GM12878 (cell line): Measurements from ENCODE around the gene LIX1L. TPM values are rescaled to one million over a fixed set of nuclear protein-coding genes. Genes with fewer than 3 reads are reported as not detected.

ENCODE experiments used
- ATAC-seq: fragments of 200-7000 bp; cut with Tn5 transposase; 3 replicates; pipeline ENCODE4 v1.9.1; 2020; ENCODE audit warnings: mild to moderate bottlenecking, moderate library complexity
- BruUV-seq: library from RNA; stranded (reverse); fragments of 400-500 nt; replicated peaks from 2 replicates; lab custom pipeline; 2021; lab: Mats Ljungman, UMichigan
- CTCF ChIA-PET: fragments of 300-600 bp; sonication (Branson Sonifier 250); formaldehyde crosslinking; extraction: SDS; loops from one replicate; lab custom pipeline; 2021; ENCODE audit warnings: inconsistent platforms; lab: Yijun Ruan, JAX
- POLR2A ChIA-PET: fragments of 350-600 bp; formaldehyde crosslinking; extraction: SDS; loops from one replicate; lab custom pipeline; 2021; ENCODE audit warnings: inconsistent platforms; lab: Charles Lee
- RAD21 ChIA-PET: fragments of 300-600 bp; sonication (Branson Sonifier 250); formaldehyde crosslinking; loops from one replicate; lab custom pipeline; 2023; ENCODE audit warnings: antibody characterized with exemption; ENCODE audit not compliant: unreplicated experiment; lab: Charles Lee
- SMC1A ChIA-PET: fragments of 300-600 bp; sonication (Branson Sonifier 250); formaldehyde crosslinking; loops from one replicate; lab custom pipeline; 2023; ENCODE audit not compliant: unreplicated experiment, uncharacterized antibody; lab: Charles Lee
- DNase-seq: peaks from one replicate; pipeline ENCODE4 v3.0.0-alpha.2; 2011; ENCODE audit warnings: low read depth, low spot score
- FAIRE-seq: peaks from 3 replicates; lab custom pipeline; 2011; peaks lifted over from hg19 to GRCh38; lab: Jason Lieb, UNC
- H2AFZ ChIP-seq: 2 replicates; pipeline ENCODE4 v1.6.0; 2011; ENCODE audit warnings: low read depth, low read length, control low read depth; ENCODE audit not compliant: control insufficient read depth
- H3K27ac ChIP-seq: 2 replicates; pipeline ENCODE4 v1.5.1; 2011; ENCODE audit warnings: control low read depth; ENCODE audit not compliant: control insufficient read depth, insufficient read depth
- H3K27me3 ChIP-seq, 2 experiments: replicated peaks in 1 of 2; 2 replicates each; pipeline versions ENCODE4 v1.6.0 to v1.6.1; 2011; ENCODE audit warnings: low read length in 1 of 2; ENCODE audit not compliant: control insufficient read depth in 2 of 2, insufficient read depth in 2 of 2
- H3K36me3 ChIP-seq, 2 experiments: 2 replicates each; pipeline ENCODE4 v1.5.1; 2011; ENCODE audit warnings: low read length in 1 of 2; ENCODE audit not compliant: control insufficient read depth in 2 of 2, insufficient read depth in 2 of 2
- H3K4me1 ChIP-seq: 2 replicates; pipeline ENCODE4 v1.6.1; 2011; ENCODE audit warnings: mild to moderate bottlenecking, low read length, moderate library complexity, mixed read lengths; ENCODE audit not compliant: control insufficient read depth, insufficient read depth
- H3K4me2 ChIP-seq: 2 replicates; pipeline ENCODE4 v1.6.0; 2011; ENCODE audit warnings: control low read depth; ENCODE audit not compliant: control insufficient read depth, insufficient read depth
- H3K4me3 ChIP-seq: fragments of 200-600 bp; sonication (generic); 2 replicates; pipeline ENCODE4 v1.5.1; 2016
- H3K79me2 ChIP-seq: 2 replicates; pipeline ENCODE4 v1.6.0; 2011; ENCODE audit warnings: low read length; ENCODE audit not compliant: control insufficient read depth, insufficient read depth
- H3K9ac ChIP-seq: 2 replicates; pipeline ENCODE4 v1.8.0; 2011; ENCODE audit warnings: low read length, control low read depth, mixed read lengths; ENCODE audit not compliant: control insufficient read depth, insufficient read depth
- H3K9me3 ChIP-seq: replicated peaks from 3 replicates; pipeline ENCODE4 v1.5.1; 2011; ENCODE audit warnings: mild to moderate bottlenecking, low read length; ENCODE audit not compliant: control insufficient read depth, insufficient read depth
- H4K20me1 ChIP-seq: 2 replicates; pipeline ENCODE4 v1.6.0; 2011; ENCODE audit not compliant: control insufficient read depth, insufficient read depth
- CHD2 ChIP-seq: IDR thresholded peaks from 2 replicates; pipeline ENCODE4 v1.6.1; 2011; ENCODE audit warnings: low read depth, low read length, improper control_type of control experiment, borderline replicate concordance
- FOXK2 ChIP-seq: fragments of 450-650 bp; IDR thresholded peaks from 2 replicates; pipeline ENCODE4 v1.6.1; 2017; ENCODE audit warnings: mild to moderate bottlenecking, moderate library complexity
- IRF4 ChIP-seq: IDR thresholded peaks from 2 replicates; pipeline ENCODE4 v1.6.1; 2011; ENCODE audit warnings: low read depth, low read length
- STAT1 ChIP-seq: fragments of 450-650 bp; conservative IDR thresholded peaks from 2 replicates; pipeline ENCODE4 v1.6.1; 2014; ENCODE audit warnings: antibody characterized with exemption, mild to moderate bottlenecking
- ZNF384 ChIP-seq: IDR thresholded peaks from 2 replicates; pipeline ENCODE4 v1.6.1; 2012; ENCODE audit warnings: low read depth, mild to moderate bottlenecking, low read length, improper control_type of control experiment, borderline replicate concordance
- WGBS: methylation state at CpG from one replicate; pipeline ENCODE4 v1.1.6; 2016; ENCODE audit warnings: low lambda C conversion rate; ENCODE audit not compliant: insufficient replicate concordance, insufficient coverage; ENCODE audit errors: missing lambda C conversion rate; 5-methylcytosine and 5-hydroxymethylcytosine counted together
- in situ Hi-C: fragments of 300-500 bp; cut with MboI; formaldehyde crosslinking; loops from 9 replicates; pipeline ENCODE4 v1.14.3; 2018; ENCODE audit warnings: mixed read lengths
- intact Hi-C: fragments of 100-400 bp; cut with micrococcal nuclease; formaldehyde crosslinking; loops from one replicate; pipeline ENCODE4 v1.14.2; 2022; ENCODE audit not compliant: unreplicated experiment
- polyA plus RNA-seq, 11 experiments: library from polyadenylated mRNA; depleted of rRNA in 4 of 11; unstranded in 6 of 11; stranded (reverse) in 5 of 11; fragments of >200 nt; fragmentation: Nextera tagmentation in 4 of 11; fragmentation: Illumina TruSeq in 1 of 11; extraction: Ambion mirVana in 4 of 11; extraction: Trizol in 1 of 11; gene quantifications; 1 replicate in 1 of 11; 2 replicates in 10 of 11; pipeline versions ENCODE4 v1.2.1 to v1.2.3, GENCODE V29; 2011 to 2016; ENCODE audit warnings: inconsistent platforms in 2 of 11, missing spikeins in 2 of 11, low read depth in 1 of 11
- total RNA-seq, 4 experiments: library from RNA; depleted of rRNA in 3 of 4; stranded (reverse); fragments of >200 nt in 3 of 4; fragmentation: Illumina TruSeq in 1 of 4; extraction: Trizol in 1 of 4; gene quantifications; 2 replicates each; pipeline versions ENCODE4 v1.2.1 to v1.2.3, GENCODE V29; 2013 to 2021
- TF ChIP-seq, protein P1 (sequence below): fragments of 450-650 bp; IDR thresholded peaks from 2 replicates; pipeline ENCODE4 v1.6.1; 2017; ENCODE audit warnings: mild to moderate bottlenecking

Gene LIX1L
- total and polyA plus RNA-seq, 10 of the 15 experiments (the other 5 are each of a cell fraction or from before 2014, with no cell fraction given): 5.5 to 48.2 (median 15.3) TPM

DNA sequence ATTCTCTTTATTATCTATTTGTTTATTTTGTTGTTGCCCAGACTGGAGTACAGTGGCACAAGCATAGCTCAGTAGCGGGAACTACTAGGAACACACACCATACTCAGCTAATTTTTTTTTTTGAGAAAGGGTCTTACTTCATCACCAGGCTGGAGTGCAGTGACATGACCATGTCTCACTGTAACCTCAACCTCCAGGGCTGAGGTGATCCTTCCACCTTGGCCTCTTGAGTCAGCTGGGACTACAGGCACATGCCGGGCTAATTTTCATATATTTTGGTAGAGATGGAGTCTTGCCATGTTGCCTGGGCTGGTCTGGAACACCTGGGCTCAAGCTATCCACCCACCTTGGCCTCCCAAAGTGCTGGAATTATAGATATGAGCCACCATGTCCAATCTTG lies 43.9 kb upstream of the LIX1L start:
- no peak overlapping the region for H3K4me3 ChIP-seq
- H3K4me1 ChIP-seq: peaks cover 8% of the 10 kb centered on the region
- in situ Hi-C loops: no loop called here
- no peaks in the 10 kb centered on the region for H4K20me1 ChIP-seq
- no peaks in the 10 kb centered on the region for H3K9me3 ChIP-seq
- WGBS: 94% methylated on average over 2 of the region's 2 CpGs
- FAIRE-seq (no peak), ATAC-seq (no peak), DNase-seq (no peak)
- ChIA-PET CTCF (interaction anchor here (0.7 to 18.6 kb wide), 7 partner anchors 11 to 178 kb away, joined by 3 to 361 read pairs (median 3); partner anchors contain the start of genes POLR3C, RBM8A and RNF115), SMC1A (interaction anchor here (0.6 to 5.2 kb wide), 7 partner anchors 10 to 73 kb away, joined by 3 to 53 read pairs (median 4); partner anchors contain the start of genes ANKRD34A, LIX1L and POLR3GL), RAD21 (interaction anchor here (4.1 kb wide), 1 partner anchor 23 kb away, joined by 26 read pairs; no protein-coding TSS in a partner anchor), POLR2A (interaction anchor here (1.9 to 2.1 kb wide), 2 partner anchors 20 to 23 kb away, joined by 7 to 19 read pairs; no protein-coding TSS in a partner anchor)
- no peaks in the 10 kb centered on the region for H3K27me3 ChIP-seq
- TF ChIP-seq, protein P1, sequence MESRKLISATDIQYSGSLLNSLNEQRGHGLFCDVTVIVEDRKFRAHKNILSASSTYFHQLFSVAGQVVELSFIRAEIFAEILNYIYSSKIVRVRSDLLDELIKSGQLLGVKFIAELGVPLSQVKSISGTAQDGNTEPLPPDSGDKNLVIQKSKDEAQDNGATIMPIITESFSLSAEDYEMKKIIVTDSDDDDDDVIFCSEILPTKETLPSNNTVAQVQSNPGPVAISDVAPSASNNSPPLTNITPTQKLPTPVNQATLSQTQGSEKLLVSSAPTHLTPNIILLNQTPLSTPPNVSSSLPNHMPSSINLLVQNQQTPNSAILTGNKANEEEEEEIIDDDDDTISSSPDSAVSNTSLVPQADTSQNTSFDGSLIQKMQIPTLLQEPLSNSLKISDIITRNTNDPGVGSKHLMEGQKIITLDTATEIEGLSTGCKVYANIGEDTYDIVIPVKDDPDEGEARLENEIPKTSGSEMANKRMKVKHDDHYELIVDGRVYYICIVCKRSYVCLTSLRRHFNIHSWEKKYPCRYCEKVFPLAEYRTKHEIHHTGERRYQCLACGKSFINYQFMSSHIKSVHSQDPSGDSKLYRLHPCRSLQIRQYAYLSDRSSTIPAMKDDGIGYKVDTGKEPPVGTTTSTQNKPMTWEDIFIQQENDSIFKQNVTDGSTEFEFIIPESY: no peak
- TF ChIP-seq CHD2: no peak
- no peak for TF ChIP-seq FOXK2
- TF ChIP-seq IRF4: no peak
- no peak for TF ChIP-seq STAT1
- no peak for TF ChIP-seq ZNF384
- no peaks in the 10 kb centered on the region for H3K79me2 ChIP-seq
- intact Hi-C loops: no loop called here
- H3K27ac ChIP-seq: no peak overlapping the region
- H3K9ac ChIP-seq: no peak overlapping the region
- no peak overlapping the region for H3K4me2 ChIP-seq
- BruUV-seq: no TSS peak
- no peak overlapping the region for H2AFZ ChIP-seq
- no peaks in the 10 kb centered on the region for H3K36me3 ChIP-seq
